ENCODE data around the gene RPTOR. TPM values are rescaled to one million over a fixed set of nuclear protein-coding genes. Genes with fewer than 3 reads are reported as not detected.

RPTOR gene
- total and polyA plus RNA-seq, 2 donors (not counting 1 experiment from before 2014, with no cell fraction given): 6.7 to 22.8 TPM

DNA sequence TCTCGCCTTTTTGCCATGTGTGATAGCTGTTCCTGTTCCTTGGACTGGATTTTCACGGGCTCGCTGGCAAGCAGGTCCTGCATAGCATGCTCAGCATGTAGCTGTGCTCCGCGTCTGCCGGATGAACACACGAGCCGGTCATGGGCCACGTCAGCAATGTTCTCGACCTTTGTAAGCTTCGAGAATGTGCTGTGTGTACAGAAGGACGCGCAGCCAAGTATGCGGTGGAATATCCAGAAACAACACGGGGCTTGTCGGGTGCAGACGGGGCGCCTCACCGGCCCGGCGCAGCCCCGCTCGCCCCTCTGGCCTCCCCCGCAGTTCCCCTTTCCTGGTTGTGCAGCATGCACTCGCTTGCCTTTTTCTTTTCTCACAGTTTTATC, 42.2 kb downstream of the RPTOR start:
- Histone ChIP-seq H3K79me2 (ENCODE audit: control insufficient read depth, insufficient read depth, low read length) (peaks cover 40% of the 10 kb centered on the region), H2AFZ (ENCODE audit: low read length) (peak overlapping the region; percentile 47), H3K27me3 (ENCODE audit: control insufficient read depth, insufficient read depth, low read length) (no peaks in the 10 kb centered on the region), H3K36me3 (ENCODE audit: control insufficient read depth, insufficient read depth, low read length) (no peaks in the 10 kb centered on the region), H4K20me1 (ENCODE audit: control insufficient read depth, extremely low read depth, insufficient read depth, low read length) (no peaks in the 10 kb centered on the region), H3K4me3 (replicated peaks in 1 of 4; ENCODE audit: control extremely low read depth in 1 of 4, insufficient read depth in 1 of 4, low read depth in 3 of 4, low read length in 4 of 4) (peak overlapping the region; percentile 30 to 48 (median 32)), H3K9me3 (ENCODE audit: control insufficient read depth, insufficient read depth, low read depth, low read length) (no peaks in the 10 kb centered on the region), H3K27ac (ENCODE audit: insufficient read depth, low read length) (peak overlapping the region; percentile 94), H3K9ac (ENCODE audit: insufficient read depth, low read length) (peak overlapping the region; percentile 74), H3K4me1 (ENCODE audit: control insufficient read depth, extremely low read depth, insufficient read depth, low read length) (peaks cover 13% of the 10 kb centered on the region), H3K4me2 (ENCODE audit: extremely low read depth, insufficient read depth, low read length) (peak overlapping the region; percentile 74)
- peak in 1 of 2 donors; percentile 95 for DNase-seq (ENCODE audit: low read depth in 2 of 2)
- no peak for TF ChIP-seq EZH2 (IDR thresholded peaks at IDR 0.05; ENCODE audit: low read length, missing control alignments)
- TF ChIP-seq, protein P1, sequence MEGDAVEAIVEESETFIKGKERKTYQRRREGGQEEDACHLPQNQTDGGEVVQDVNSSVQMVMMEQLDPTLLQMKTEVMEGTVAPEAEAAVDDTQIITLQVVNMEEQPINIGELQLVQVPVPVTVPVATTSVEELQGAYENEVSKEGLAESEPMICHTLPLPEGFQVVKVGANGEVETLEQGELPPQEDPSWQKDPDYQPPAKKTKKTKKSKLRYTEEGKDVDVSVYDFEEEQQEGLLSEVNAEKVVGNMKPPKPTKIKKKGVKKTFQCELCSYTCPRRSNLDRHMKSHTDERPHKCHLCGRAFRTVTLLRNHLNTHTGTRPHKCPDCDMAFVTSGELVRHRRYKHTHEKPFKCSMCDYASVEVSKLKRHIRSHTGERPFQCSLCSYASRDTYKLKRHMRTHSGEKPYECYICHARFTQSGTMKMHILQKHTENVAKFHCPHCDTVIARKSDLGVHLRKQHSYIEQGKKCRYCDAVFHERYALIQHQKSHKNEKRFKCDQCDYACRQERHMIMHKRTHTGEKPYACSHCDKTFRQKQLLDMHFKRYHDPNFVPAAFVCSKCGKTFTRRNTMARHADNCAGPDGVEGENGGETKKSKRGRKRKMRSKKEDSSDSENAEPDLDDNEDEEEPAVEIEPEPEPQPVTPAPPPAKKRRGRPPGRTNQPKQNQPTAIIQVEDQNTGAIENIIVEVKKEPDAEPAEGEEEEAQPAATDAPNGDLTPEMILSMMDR (conservative IDR thresholded peaks at IDR 0.05 in 1 of 2, IDR thresholded peaks at IDR 0.05 in 1 of 2; ENCODE audit: low read depth in 1 of 2, low read length in 2 of 2): no peak

- no peak overlapping the region for H3K27ac ChIP-seq (ENCODE audit: insufficient read depth, low read length)
Observed at GRCh38 chr17:80588702-80589383, 44.2 kb downstream of the RPTOR start.

DNA sequence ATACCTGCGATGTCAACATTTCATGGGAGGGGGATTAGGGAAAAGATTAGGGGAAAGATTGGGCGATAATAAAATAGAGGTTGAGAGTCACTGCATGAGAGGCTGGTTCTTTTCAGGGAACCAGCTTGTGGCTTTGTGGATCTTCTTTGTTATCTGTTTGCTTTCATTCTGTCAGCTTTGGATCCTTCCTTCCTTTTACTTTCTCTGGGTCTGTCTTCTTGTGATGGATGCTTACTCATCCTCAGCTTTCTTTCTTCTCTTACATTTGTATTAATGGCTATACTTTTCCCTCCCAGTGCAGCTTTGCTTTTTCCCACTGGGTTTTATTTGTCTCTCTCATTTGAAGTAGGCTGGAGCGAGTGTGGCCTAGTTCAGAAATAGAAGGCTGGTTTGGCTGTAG, 47.1 kb downstream of the RPTOR start:
- TF ChIP-seq EZH2 (IDR thresholded peaks at IDR 0.05; ENCODE audit: low read length, missing control alignments): no peak
- TF ChIP-seq, protein P1 (conservative IDR thresholded peaks at IDR 0.05 in 1 of 2, IDR thresholded peaks at IDR 0.05 in 1 of 2; ENCODE audit: low read depth in 1 of 2, low read length in 2 of 2): no peak
- Histone ChIP-seq H3K79me2 (ENCODE audit: control insufficient read depth, insufficient read depth, low read length) (peaks cover 33% of the 10 kb centered on the region), H3K4me3 (replicated peaks in 1 of 4; ENCODE audit: control extremely low read depth in 1 of 4, insufficient read depth in 1 of 4, low read depth in 3 of 4, low read length in 4 of 4) (no peak overlapping the region), H3K4me2 (ENCODE audit: extremely low read depth, insufficient read depth, low read length) (no peak overlapping the region), H4K20me1 (ENCODE audit: control insufficient read depth, extremely low read depth, insufficient read depth, low read length) (no peaks in the 10 kb centered on the region), H3K27me3 (ENCODE audit: control insufficient read depth, insufficient read depth, low read length) (no peaks in the 10 kb centered on the region), H3K27ac (ENCODE audit: insufficient read depth, low read length) (no peak overlapping the region), H3K36me3 (ENCODE audit: control insufficient read depth, insufficient read depth, low read length) (no peaks in the 10 kb centered on the region), H3K9ac (ENCODE audit: insufficient read depth, low read length) (no peak overlapping the region), H3K4me1 (ENCODE audit: control insufficient read depth, extremely low read depth, insufficient read depth, low read length) (peaks cover 3% of the 10 kb centered on the region), H2AFZ (ENCODE audit: low read length) (no peak overlapping the region), H3K9me3 (ENCODE audit: control insufficient read depth, insufficient read depth, low read depth, low read length) (no peaks in the 10 kb centered on the region)
- no peak for DNase-seq (ENCODE audit: low read depth in 2 of 2)

More at GRCh38 chr17:80588702-80589383, 44.2 kb downstream of the RPTOR start:
- TF ChIP-seq EZH2 (IDR thresholded peaks at IDR 0.05; ENCODE audit: low read length, missing control alignments): no peak
- TF ChIP-seq, protein P1 (conservative IDR thresholded peaks at IDR 0.05 in 1 of 2, IDR thresholded peaks at IDR 0.05 in 1 of 2; ENCODE audit: low read depth in 1 of 2, low read length in 2 of 2): no peak
- Histone ChIP-seq H3K27me3 (ENCODE audit: control insufficient read depth, insufficient read depth, low read length) (no peaks in the 10 kb centered on the region), H2AFZ (ENCODE audit: low read length) (no peak overlapping the region), H3K9me3 (ENCODE audit: control insufficient read depth, insufficient read depth, low read depth, low read length) (no peaks in the 10 kb centered on the region), H3K4me3 (replicated peaks in 1 of 4; ENCODE audit: control extremely low read depth in 1 of 4, insufficient read depth in 1 of 4, low read depth in 3 of 4, low read length in 4 of 4) (no peak overlapping the region), H4K20me1 (ENCODE audit: control insufficient read depth, extremely low read depth, insufficient read depth, low read length) (no peaks in the 10 kb centered on the region), H3K79me2 (ENCODE audit: control insufficient read depth, insufficient read depth, low read length) (peaks cover 43% of the 10 kb centered on the region), H3K36me3 (ENCODE audit: control insufficient read depth, insufficient read depth, low read length) (no peaks in the 10 kb centered on the region), H3K9ac (ENCODE audit: insufficient read depth, low read length) (no peak overlapping the region), H3K4me2 (ENCODE audit: extremely low read depth, insufficient read depth, low read length) (no peak overlapping the region), H3K4me1 (ENCODE audit: control insufficient read depth, extremely low read depth, insufficient read depth, low read length) (peaks cover 13% of the 10 kb centered on the region)
- DNase-seq (ENCODE audit: low read depth in 2 of 2): peak in 1 of 2 donors; percentile 45
